ENCODE data around the gene GGTLC2.
"Not testable (repeated sequence)": the region's sequence is repeated elsewhere in the genome, so short reads cannot be mapped to it uniquely, and the experiment has no call there.

- not testable (repeated sequence) for TF ChIP-seq POLR2A, CTCF (IDR thresholded peaks at IDR 0.05)
Observed at GRCh38 chr22:22642255-22642654, 2.2 kb upstream of the GGTLC2 start.

Data from transverse colon (tissue), 3 donors.